Breast epithelium (tissue), 3 donors: ENCODE results near the gene RELT.

Experiments used
- CTCF ChIP-seq, 3 donors: fragments of 450-650 bp; IDR thresholded peaks; one replicate each; pipeline ENCODE4 v1.5.1; 2016 to 2017; ENCODE audit warnings: antibody characterized with exemption in 3 of 3, mild to moderate bottlenecking in 3 of 3, moderate library complexity in 3 of 3
- POLR2A ChIP-seq: fragments of 450-650 bp; IDR thresholded peaks from one replicate; pipeline ENCODE4 v1.6.1; 2016; ENCODE audit warnings: antibody characterized with exemption, mild to moderate bottlenecking, moderate library complexity
- POLR2AphosphoS5 ChIP-seq, 3 donors: sonication (generic); formaldehyde crosslinking; IDR thresholded peaks; one replicate each; pipeline ENCODE4 v1.6.1; 2017; ENCODE audit warnings: antibody characterized with exemption in 3 of 3

GRCh38 chr11:73342633-73343032 is 33.6 kb upstream of the RELT start:
- TF ChIP-seq CTCF (IDR thresholded peaks at IDR 0.05) (no peak), POLR2A (no peak), POLR2AphosphoS5 (IDR thresholded peaks at IDR 0.05) (no peak)
